ENCODE results near the gene CHL1.
"Not testable (repeated sequence)": the region's sequence is repeated elsewhere in the genome, so short reads cannot be mapped to it uniquely, and the experiment has no call there.

Gene CHL1

DNA sequence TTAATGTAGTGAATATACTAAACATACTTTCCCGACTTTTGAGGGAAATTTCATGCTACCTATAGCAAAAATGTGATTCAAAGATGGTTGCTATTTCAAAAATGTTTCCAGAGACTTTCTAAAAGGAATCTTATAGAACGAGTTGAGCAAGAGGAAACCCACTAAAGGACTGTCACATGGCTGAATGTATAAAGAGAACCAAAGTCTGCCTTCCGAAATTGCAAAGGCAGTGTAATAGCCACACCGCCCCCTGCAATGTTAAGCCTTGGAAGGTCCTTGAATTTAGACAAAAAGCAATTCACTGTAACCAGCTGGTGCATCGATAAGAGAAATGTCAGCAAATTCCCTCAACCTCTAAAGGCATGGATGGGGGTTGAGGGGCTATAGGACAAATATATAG, 142.8 kb downstream of the CHL1 start:
- DNase-seq = no peak

GRCh38 chr3:341998-342397, 145.4 kb downstream of the CHL1 start:
- no peak for DNase-seq

GRCh38 chr3:346186-346585, 149.6 kb downstream of the CHL1 start:
- DNase-seq = no peak

DNA sequence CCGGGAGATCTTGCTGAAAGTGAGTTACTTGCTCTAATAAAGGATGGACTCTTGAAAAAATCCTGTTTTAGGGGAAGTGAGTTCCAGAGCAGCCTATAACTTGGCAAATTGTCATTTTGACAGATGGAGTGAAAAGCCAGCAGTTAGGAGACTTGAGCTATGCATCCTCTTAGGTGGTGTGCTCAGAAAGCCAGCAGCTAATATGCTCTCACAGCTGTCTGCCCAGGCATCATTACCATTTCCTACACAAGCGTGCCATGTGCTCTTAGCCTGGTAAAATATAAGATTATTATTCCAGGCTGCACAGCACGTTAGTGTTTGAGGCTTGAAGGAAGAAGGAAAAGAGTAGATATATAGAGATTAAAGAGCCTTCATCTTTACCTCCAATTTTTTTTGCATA, 151.0 kb downstream of the CHL1 start:
- no peak for DNase-seq

GRCh38 chr3:350871-351371, 154.4 kb downstream of the CHL1 start:
- no peak for DNase-seq

GRCh38 chr3:352599-352998, 156.0 kb downstream of the CHL1 start:
- DNase-seq = no peak

- no peak for DNase-seq
These were observed 156.7 kb downstream of the CHL1 start for GRCh38 chr3:353191-353739.

DNA sequence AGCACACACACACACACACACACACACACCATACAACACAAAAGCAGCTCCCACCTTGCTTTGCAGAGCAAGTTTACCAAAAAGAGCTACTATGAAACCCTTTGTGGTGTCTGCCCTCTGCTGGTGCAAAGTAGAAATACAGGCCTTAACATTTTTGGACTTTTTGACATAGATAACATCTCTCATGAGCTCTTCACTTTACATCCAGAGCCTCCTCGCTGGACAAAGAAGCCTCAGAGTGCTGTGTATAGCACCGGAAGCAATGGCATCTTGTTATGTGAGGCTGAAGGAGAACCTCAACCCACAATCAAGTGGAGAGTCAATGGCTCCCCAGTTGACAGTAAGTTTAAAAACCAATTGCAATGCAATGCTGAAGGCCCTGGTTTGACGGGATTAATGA, 157.9 kb downstream of the CHL1 start:
- DNase-seq = no peak

- DNase-seq = no peak
These were observed 159.1 kb downstream of the CHL1 start for GRCh38 chr3:355622-356021.

DNA sequence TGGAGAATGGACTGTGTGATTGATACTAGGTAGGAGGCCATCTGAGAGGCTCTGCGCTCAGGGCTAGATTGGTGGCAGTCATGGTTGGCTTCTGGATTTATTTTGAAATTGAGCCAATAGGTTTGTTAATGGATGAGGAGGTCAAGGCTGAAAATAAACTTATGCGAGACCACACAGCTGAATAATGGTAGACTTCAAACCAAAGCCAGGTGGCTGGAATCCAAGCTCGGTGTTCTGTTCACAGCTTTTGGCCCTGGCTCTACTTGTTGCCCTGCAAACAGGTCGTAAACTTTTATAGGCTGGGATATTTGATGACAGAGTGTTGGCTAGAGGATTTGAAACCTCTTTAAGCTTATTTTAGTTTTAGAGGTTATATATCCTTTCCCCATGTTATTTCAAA, 160.4 kb downstream of the CHL1 start:
- no peak for DNase-seq

- DNase-seq = no peak
These were observed 163.1 kb downstream of the CHL1 start for GRCh38 chr3:359672-360071.

GRCh38 chr3:362681-363338, 166.2 kb downstream of the CHL1 start:
- DNase-seq = no peak

DNA sequence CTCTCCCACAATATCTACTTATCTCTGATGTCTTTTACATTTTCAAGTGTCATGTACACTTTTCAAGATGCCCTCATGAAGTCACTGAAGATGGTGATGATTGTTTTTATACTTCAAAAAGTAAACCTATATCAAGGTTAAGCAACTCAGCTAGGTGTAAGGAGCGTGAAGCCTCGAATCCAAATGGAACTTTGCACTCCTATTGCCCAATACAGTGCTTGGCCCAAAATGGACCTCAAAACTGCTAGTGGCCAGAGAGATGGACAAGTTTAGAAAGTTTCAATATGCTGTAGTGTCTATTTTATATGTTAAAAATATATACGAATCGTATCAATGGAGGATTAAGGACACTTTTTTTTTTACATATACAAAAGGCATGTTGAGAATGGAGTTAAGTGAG, 167.7 kb downstream of the CHL1 start:
- no peak for DNase-seq

GRCh38 chr3:365268-365667, 168.7 kb downstream of the CHL1 start:
- no peak for DNase-seq

DNA sequence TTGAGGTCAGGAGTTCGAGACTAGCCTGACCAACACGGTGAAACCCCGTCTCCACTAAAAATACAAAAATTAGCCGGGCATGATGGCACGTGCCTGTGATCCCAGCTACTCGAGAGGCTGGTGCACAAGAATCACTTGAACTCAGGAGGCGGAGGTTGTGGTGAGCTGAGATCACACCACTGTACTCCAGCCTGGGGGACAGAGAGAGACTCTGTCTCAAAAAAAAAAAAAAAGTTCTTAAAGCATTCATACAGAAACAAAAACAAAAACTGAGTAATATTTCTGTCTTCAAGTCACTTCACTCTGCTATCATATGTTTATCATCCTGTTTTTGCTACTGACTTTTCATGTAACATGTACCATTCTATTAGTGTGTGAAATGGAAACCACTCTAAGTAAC, 169.7 kb downstream of the CHL1 start:
- DNase-seq = not testable (repeated sequence)

- DNase-seq = no peak
These were observed 176.7 kb downstream of the CHL1 start for GRCh38 chr3:373193-373779.

DNA sequence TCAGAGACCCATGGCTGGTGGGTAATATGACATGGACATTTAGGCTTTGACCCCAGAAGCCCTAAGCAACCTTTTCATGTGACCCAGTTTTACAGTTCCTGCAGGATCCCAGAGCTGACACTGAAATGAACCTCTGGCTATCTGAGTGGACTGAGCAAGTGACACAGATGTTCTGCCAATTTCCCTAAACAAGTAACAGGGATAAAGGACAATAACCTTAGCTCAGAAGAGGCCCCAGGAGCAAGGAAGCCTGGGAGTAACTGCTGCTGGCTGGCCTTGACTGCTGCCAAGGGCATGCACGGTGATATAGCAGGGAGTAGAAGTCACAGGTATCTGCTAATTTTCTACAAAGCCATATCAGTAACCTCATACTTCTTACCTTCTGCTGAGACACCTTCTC, 177.9 kb downstream of the CHL1 start:
- no peak for DNase-seq

- DNase-seq = no peak
These were observed 180.6 kb downstream of the CHL1 start for GRCh38 chr3:377158-377561.

GRCh38 chr3:380801-381200, 184.2 kb downstream of the CHL1 start:
- DNase-seq = no peak

GRCh38 chr3:385151-385550, 188.6 kb downstream of the CHL1 start:
- no peak for DNase-seq

GRCh38 chr3:394775-395174, 198.2 kb downstream of the CHL1 start:
- DNase-seq = no peak

GRCh38 chr3:396293-396692, 199.7 kb downstream of the CHL1 start:
- DNase-seq = no peak

DNA sequence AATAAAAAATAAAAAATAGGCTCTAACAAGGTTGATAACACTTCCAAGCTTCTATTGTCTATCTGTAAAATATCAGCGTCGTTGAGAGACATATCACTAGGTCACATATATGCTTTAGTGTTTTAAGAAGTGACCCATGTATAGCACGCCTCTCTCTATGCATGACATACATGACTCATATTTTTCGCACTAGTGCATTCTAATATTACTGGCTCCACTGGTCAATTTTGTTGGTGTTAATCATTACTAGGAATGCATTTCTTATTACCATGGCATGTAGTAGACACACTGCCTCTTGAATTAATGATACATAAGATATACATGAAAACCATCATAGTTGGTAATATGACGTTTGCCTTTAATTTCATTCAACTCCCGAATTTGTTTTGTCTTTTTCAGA, 203.1 kb downstream of the CHL1 start:
- DNase-seq = no peak

DNA sequence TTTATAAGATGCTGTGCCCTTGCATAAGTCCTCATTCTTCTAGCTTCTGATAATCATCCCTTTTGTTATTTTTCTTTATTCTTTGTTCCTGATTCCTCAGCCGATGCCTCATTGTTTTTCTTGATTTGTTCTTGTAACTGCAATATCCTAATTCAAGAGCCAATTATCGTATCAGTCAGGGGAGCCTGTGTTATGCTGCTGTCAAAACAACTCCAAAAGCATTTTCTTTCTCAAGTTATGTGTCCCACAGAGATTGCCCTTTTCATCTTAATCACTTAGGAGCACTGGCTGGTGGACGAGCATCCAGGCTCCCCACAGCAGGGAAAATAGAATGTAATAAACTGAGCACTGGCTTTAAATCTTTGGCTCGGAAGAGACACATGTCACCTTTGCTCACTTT, 207.3 kb downstream of the CHL1 start:
- DNase-seq = no peak

DNA sequence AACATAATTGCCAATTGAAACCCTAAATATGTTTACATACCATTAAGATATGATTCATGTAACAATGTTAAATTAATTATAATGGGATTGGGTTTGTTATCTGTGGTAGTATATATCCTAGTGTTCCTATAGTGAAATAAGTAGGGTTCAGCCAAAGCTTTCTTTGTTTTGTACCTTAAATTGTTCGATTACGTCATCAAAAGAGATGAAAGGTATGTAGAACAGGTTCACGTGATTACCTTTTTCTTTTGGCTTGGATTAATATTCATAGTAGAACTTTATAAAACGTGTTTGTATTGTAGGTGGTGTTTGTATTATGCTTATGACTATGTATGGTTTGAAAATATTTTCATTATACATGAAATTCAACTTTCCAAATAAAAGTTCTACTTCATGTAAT, 212.4 kb downstream of the CHL1 start:
- DNase-seq = no peak

Data from activated CD4-positive, CD25-positive, alpha-beta regulatory T cell (primary cell).